A549 (cell line): Measurements from ENCODE around the gene CD34. TPM values are rescaled to one million over a fixed set of nuclear protein-coding genes. Genes with fewer than 3 reads are reported as not detected.

Experiments
- ATAC-seq, 2 experiments: fragments of 200-7000 bp in 1 of 2; fragments of >200 bp in 1 of 2; cut with Nextera tagmentation in 1 of 2; cut with Tn5 transposase in 1 of 2; 3 replicates each; pipeline versions ENCODE4 v1.8.0 to v1.9.1; 2018 to 2020; ENCODE audit warnings: mild to moderate bottlenecking in 1 of 2, moderate library complexity in 1 of 2
- CTCF ChIA-PET: fragments of 300-600 bp; sonication (Branson Sonifier 250); formaldehyde crosslinking; extraction: SDS; loops from one replicate; lab custom pipeline; 2021; ENCODE audit warnings: antibody characterized with exemption, inconsistent platforms; lab: Yijun Ruan, JAX
- POLR2A ChIA-PET: fragments of 350-600 bp; formaldehyde crosslinking; extraction: SDS; loops from one replicate; lab custom pipeline; 2021; ENCODE audit warnings: antibody characterized with exemption, inconsistent platforms; lab: Yijun Ruan, JAX
- DNase-seq, 2 experiments: peaks; one replicate each; pipeline versions ENCODE4 v3.0.0 to v3.0.0-alpha.2; 2011 to 2016; ENCODE audit warnings: low read depth in 1 of 2, low spot score in 1 of 2
- FAIRE-seq: peaks from 2 replicates; lab custom pipeline; 2011; peaks lifted over from hg19 to GRCh38; lab: Jason Lieb, UNC
- H3K27ac ChIP-seq, 2 experiments: fragments of >200 bp; sonication (Bioruptor Twin); formaldehyde crosslinking; 3 replicates each; pipeline ENCODE4 v1.5.1; 2016 to 2017
- H3K4me1 ChIP-seq: fragments of >200 bp; sonication (Bioruptor Twin); formaldehyde crosslinking; 3 replicates; pipeline ENCODE4 v1.6.1; 2016
- H3K4me2 ChIP-seq: fragments of >200 bp; sonication (Bioruptor Twin); formaldehyde crosslinking; 3 replicates; pipeline ENCODE4 v1.6.1; 2016
- H3K4me3 ChIP-seq: fragments of >200 bp; sonication (Bioruptor Twin); formaldehyde crosslinking; 3 replicates; pipeline ENCODE4 v1.5.1; 2016
- H3K9me3 ChIP-seq: fragments of >200 bp; sonication (Bioruptor Twin); formaldehyde crosslinking; 3 replicates; pipeline ENCODE4 v1.6.1; 2016
- CBX8 ChIP-seq: fragments of 200-600 bp; sonication (generic); IDR thresholded peaks from 2 replicates; pipeline ENCODE4 v1.6.1; 2016
- EHF ChIP-seq: fragments of 250-450 bp; sonication (Bioruptor Pico); IDR thresholded peaks from 2 replicates; pipeline ENCODE4 v1.5.0; 2020; ENCODE audit warnings: mild to moderate bottlenecking
- GATA3 ChIP-seq: IDR thresholded peaks from 2 replicates; pipeline ENCODE4 v1.6.1; 2012; ENCODE audit warnings: borderline replicate concordance
- HEYL ChIP-seq: fragments of 250-450 bp; sonication (Bioruptor Pico); IDR thresholded peaks from 2 replicates; pipeline ENCODE4 v1.8.0; 2021; ENCODE audit warnings: mild to moderate bottlenecking, moderate library complexity
- HOXA7 ChIP-seq: fragments of 250-450 bp; sonication (Bioruptor Pico); IDR thresholded peaks from 2 replicates; pipeline ENCODE4 v1.5.0; 2020; ENCODE audit warnings: mild to moderate bottlenecking, moderate library complexity
- HOXB13 ChIP-seq: fragments of 250-450 bp; sonication (Bioruptor Pico); IDR thresholded peaks from 2 replicates; pipeline ENCODE4 v1.5.0; 2020; ENCODE audit warnings: low read depth, mild to moderate bottlenecking, moderate library complexity
- JUN ChIP-seq, 2 experiments: fragments of >200 bp; sonication (Bioruptor Twin); formaldehyde crosslinking; IDR thresholded peaks; 2 replicates in 1 of 2; 3 replicates in 1 of 2; pipeline ENCODE4 v1.6.1; 2016 to 2017
- NR3C1 ChIP-seq: fragments of >200 bp; sonication (Bioruptor Twin); formaldehyde crosslinking; IDR thresholded peaks from 3 replicates; pipeline ENCODE4 v1.6.1; 2017
- SREBF2 ChIP-seq: fragments of 450-650 bp; IDR thresholded peaks from 2 replicates; pipeline ENCODE4 v1.6.1; 2014; ENCODE audit warnings: mild to moderate bottlenecking, moderate library complexity
- ZNF302 ChIP-seq: fragments of 250-450 bp; sonication (Bioruptor Pico); IDR thresholded peaks from 2 replicates; pipeline ENCODE4 v1.9.0; 2021; ENCODE audit warnings: inconsistent platforms, mild to moderate bottlenecking, moderate library complexity
- ZSCAN20 ChIP-seq: fragments of 250-450 bp; sonication (Bioruptor Pico); IDR thresholded peaks from 2 replicates; pipeline ENCODE4 v1.8.0; 2022; ENCODE audit warnings: mild to moderate bottlenecking, moderate library complexity
- WGBS: methylation state at CpG from one replicate; pipeline ENCODE4 v1.1.6; 2017; ENCODE audit errors: missing lambda C conversion rate; 5-methylcytosine and 5-hydroxymethylcytosine counted together
- polyA plus RNA-seq, 4 experiments: library from polyadenylated mRNA; depleted of rRNA in 3 of 4; stranded (reverse); fragments of >200 nt; fragmentation: RNase III in 1 of 4; extraction: RNeasy Plus Mini Kit Qiagen cat#74134 plus additional on column Dnase treatment in 1 of 4; gene quantifications; 2 replicates in 3 of 4; 3 replicates in 1 of 4; pipeline ENCODE4 v1.2.3, GENCODE V29; 2011 to 2017
- TF ChIP-seq, protein P1 (sequence below): fragments of 450-650 bp; IDR thresholded peaks from 2 replicates; pipeline ENCODE4 v1.6.1; 2014; ENCODE audit warnings: antibody characterized with exemption
- TF ChIP-seq, protein P2 (sequence below): fragments of >200 bp; sonication (Bioruptor Twin); formaldehyde crosslinking; IDR thresholded peaks from 2 replicates; pipeline ENCODE4 v1.6.1; 2016
- TF ChIP-seq, protein P3 (sequence below): fragments of 250-450 bp; sonication (Bioruptor Pico); IDR thresholded peaks from 2 replicates; pipeline ENCODE4 v1.5.0; 2020; ENCODE audit warnings: low read depth, mild to moderate bottlenecking, moderate library complexity
- TF ChIP-seq, protein P4 (sequence below): fragments of >200 bp; sonication (Bioruptor Twin); formaldehyde crosslinking; IDR thresholded peaks from 3 replicates; pipeline ENCODE4 v1.5.1; 2016

The CD34 gene
- polyA plus RNA-seq, 2 of the 4 experiments (the other 2 are of a cell fraction): 0.05 TPM; not detected in 1

DNA sequence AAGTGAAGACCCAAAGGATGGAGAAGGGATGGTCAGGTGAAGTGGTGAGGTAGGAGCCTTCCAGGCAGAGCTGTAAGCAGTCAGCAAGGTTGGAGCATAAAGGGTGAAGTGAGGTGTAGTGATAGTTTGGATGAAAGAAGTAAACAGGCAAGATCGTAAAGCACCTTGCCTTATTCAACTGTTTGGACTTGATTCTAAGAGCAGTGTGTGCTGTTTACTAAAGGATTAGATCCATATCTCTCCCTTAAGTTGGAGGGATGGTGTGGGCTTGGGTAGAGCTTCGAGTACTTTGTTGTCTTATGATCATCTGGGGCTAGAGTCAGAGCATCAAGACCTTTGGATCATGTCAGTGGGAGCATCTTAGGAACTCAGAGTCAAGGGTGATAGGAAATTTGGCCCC, 39.8 kb upstream of the CD34 start:
- peaks cover 7% of the 10 kb centered on the region; the same call in 1 of the 3 replicates for H3K9me3 ChIP-seq
- FAIRE-seq (no peak), ATAC-seq (no peak), DNase-seq (no peak)
- no peak overlapping the region for H3K4me2 ChIP-seq
- no peak for TF ChIP-seq HEYL
- no peak for TF ChIP-seq JUN (IDR thresholded peaks at IDR 0.05)
- no peak for TF ChIP-seq ZSCAN20 (CRISPR knock-in tag)
- ChIA-PET POLR2A (no interaction called here), CTCF (interaction anchor here (0.8 to 6.3 kb wide), 3 partner anchors 13 to 66 kb away, joined by 5 to 44 read pairs (median 8); no protein-coding TSS in a partner anchor)
- WGBS: 0% methylated on average over 2 of the region's 2 CpGs
- no peak overlapping the region for H3K4me3 ChIP-seq
- no peak overlapping the region for H3K27ac ChIP-seq
- H3K4me1 ChIP-seq: no peaks in the 10 kb centered on the region

DNA sequence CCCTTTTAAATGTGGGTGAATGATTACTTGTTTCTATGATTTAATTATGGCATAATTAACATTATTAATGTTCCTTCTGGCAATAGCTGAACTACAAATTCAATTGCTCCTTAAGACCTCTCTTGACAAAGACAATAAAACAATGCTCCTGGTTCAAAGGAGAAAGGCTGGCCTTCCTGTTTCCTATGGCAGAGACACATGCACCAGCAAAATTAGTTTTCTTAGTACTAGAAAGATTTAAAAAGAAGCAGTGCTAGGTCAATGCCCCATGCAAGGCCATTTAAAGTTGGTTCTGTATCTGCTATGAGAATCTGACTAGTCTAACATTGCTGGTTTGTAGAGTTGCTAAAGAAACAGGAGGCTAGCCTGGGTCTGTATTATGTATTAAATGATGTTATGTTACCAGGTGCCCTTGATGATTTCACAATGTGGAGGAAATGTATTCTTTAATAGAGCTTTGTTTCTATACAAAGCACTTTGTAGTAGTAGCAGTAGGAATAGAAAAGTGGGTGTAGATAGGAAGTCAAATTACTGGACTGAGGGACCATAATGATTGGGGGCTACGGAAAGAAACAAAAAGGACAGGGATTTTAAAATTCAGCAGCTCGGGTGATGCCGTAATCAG, 38.8 kb upstream of the CD34 start:
- DNase-seq: no peak
- Histone ChIP-seq H3K4me2 (no peak overlapping the region), H3K9me3 (peaks cover 7% of the 10 kb centered on the region; the same call in 1 of the 3 replicates), H3K4me1 (peaks cover 4% of the 10 kb centered on the region; the same call in 1 of the 3 replicates), H3K27ac (no peak overlapping the region), H3K4me3 (no peak overlapping the region)
- ChIA-PET POLR2A (no interaction called here), CTCF (interaction anchor here (0.6 to 6.3 kb wide), 4 partner anchors 14 to 90 kb away, joined by 3 to 44 read pairs (median 6); no protein-coding TSS in a partner anchor)
- no peak for ATAC-seq
- FAIRE-seq: no peak
- TF ChIP-seq HOXB13: no peak
- TF ChIP-seq, protein P1, sequence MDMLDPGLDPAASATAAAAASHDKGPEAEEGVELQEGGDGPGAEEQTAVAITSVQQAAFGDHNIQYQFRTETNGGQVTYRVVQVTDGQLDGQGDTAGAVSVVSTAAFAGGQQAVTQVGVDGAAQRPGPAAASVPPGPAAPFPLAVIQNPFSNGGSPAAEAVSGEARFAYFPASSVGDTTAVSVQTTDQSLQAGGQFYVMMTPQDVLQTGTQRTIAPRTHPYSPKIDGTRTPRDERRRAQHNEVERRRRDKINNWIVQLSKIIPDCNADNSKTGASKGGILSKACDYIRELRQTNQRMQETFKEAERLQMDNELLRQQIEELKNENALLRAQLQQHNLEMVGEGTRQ: no peak
- TF ChIP-seq, protein P2, sequence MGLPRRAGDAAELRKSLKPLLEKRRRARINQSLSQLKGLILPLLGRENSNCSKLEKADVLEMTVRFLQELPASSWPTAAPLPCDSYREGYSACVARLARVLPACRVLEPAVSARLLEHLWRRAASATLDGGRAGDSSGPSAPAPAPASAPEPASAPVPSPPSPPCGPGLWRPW: no peak
- TF ChIP-seq SREBF2: no peak
- no peak for TF ChIP-seq CBX8
- TF ChIP-seq EHF: no peak
- WGBS: 45% methylated on average over 3 of the region's 3 CpGs

DNA sequence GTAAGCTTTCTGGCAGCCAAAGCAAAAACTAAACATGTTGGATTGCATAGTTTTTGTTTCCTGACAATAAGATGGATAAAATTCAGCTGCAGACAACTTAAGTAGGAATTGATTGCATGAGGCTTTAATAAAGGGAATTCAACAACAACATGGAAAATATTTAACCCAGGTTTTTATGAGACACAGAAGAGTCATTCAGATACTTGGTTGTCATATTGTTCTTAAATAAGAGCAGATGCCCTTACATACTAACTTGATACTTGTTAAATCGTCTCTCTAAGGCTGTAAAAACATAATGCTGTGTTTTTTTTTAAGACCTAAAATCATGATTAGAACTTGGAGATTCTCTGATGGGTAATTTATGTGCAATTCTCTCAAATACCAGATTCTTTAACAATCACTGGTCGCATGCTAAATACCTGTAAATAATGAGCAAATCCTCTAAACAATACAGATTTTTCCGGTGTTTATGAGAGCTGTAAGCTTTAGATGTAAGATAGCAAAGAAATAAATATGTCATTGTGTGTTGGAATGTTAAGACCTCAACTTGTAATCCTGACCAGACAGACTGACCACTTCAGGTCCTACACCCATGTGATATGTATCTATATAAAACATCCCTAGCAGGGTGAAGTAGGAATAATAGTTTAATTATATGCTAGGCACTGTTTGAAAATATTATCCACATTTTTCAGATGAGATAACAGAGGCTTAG, 37.8 kb upstream of the CD34 start:
- Histone ChIP-seq H3K9me3 (0 out of 3 replicates have a peak, but pooled peaks cover 3% of the 10 kb centered on the region), H3K4me2 (no peak overlapping the region), H3K27ac (no peak overlapping the region), H3K4me1 (peaks cover 5% of the 10 kb centered on the region; the same call in 1 of the 3 replicates), H3K4me3 (no peak overlapping the region)
- ATAC-seq (no peak), FAIRE-seq (no peak), DNase-seq (no peak)
- ChIA-PET POLR2A (no interaction called here), CTCF (interaction anchor here (1.4 kb wide), 1 partner anchor 52 kb away, joined by 4 read pairs; no protein-coding TSS in a partner anchor)
- WGBS: 29% methylated on average over 3 of the region's 3 CpGs
- no peak for TF ChIP-seq ZNF302
- no peak for TF ChIP-seq NR3C1
- TF ChIP-seq, protein P3, sequence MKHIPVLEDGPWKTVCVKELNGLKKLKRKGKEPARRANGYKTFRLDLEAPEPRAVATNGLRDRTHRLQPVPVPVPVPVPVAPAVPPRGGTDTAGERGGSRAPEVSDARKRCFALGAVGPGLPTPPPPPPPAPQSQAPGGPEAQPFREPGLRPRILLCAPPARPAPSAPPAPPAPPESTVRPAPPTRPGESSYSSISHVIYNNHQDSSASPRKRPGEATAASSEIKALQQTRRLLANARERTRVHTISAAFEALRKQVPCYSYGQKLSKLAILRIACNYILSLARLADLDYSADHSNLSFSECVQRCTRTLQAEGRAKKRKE (CRISPR knock-in tag): no peak
- no peak for TF ChIP-seq HOXA7 (CRISPR knock-in tag)
- no peak for TF ChIP-seq GATA3
- TF ChIP-seq, protein P1: no peak
- TF ChIP-seq, protein P4, sequence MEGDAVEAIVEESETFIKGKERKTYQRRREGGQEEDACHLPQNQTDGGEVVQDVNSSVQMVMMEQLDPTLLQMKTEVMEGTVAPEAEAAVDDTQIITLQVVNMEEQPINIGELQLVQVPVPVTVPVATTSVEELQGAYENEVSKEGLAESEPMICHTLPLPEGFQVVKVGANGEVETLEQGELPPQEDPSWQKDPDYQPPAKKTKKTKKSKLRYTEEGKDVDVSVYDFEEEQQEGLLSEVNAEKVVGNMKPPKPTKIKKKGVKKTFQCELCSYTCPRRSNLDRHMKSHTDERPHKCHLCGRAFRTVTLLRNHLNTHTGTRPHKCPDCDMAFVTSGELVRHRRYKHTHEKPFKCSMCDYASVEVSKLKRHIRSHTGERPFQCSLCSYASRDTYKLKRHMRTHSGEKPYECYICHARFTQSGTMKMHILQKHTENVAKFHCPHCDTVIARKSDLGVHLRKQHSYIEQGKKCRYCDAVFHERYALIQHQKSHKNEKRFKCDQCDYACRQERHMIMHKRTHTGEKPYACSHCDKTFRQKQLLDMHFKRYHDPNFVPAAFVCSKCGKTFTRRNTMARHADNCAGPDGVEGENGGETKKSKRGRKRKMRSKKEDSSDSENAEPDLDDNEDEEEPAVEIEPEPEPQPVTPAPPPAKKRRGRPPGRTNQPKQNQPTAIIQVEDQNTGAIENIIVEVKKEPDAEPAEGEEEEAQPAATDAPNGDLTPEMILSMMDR: no peak
